ENCODE results near the gene RNF213. TPM values are rescaled to one million over a fixed set of nuclear protein-coding genes. Genes with fewer than 3 reads are reported as not detected.
A peak's percentile ranks its signal among the peaks of the same experiment; 100 is the strongest.

RNF213 gene
- total RNA-seq, 1 experiment from 2014 or later = 61.4 TPM

- POLR2A ChIA-PET = interaction anchor here (0.6 to 1.0 kb wide), 5 partner anchors 10 to 432 kb away, joined by 3 to 8 read pairs (median 4); partner anchors contain the start of gene RNF213
- H3K36me3 ChIP-seq (ENCODE audit: control insufficient read depth, insufficient read depth, low read length) = peaks cover 3% of the 10 kb centered on the region
- peaks cover 6% of the 10 kb centered on the region; the same call in 1 of the 2 replicates for H3K4me1 ChIP-seq
- no peaks in the 10 kb centered on the region for H3K27me3 ChIP-seq (replicated peaks; ENCODE audit: control insufficient read depth, insufficient read depth, low read length)
- CTCF ChIA-PET = interaction anchor here (0.6 to 1.0 kb wide), 2 partner anchors 96 to 119 kb away, joined by 3 to 5 read pairs; partner anchors contain the start of gene GAA
- no peaks in the 10 kb centered on the region for H3K27me3 Mint-ChIP-seq (ENCODE audit: insufficient read depth, unreplicated experiment)
- BruUV-seq (replicated peaks) = no TSS peak
- no peaks in the 10 kb centered on the region for H3K9me3 ChIP-seq
- peak within 1 kb of the TSS; percentile 82 for H3K4me3 ChIP-seq (ENCODE audit: low read depth, low read length)
- no peaks in the 10 kb centered on the region for H3K9me3 Mint-ChIP-seq (ENCODE audit: unreplicated experiment)
- intact Hi-C loops (cut with micrococcal nuclease; ENCODE audit: unreplicated experiment) = loop anchor here (5.0 kb wide), 1 partner anchor 73 kb away; the partner anchor contains the start of gene EIF4A3
- peak within 1 kb of the TSS; percentile 88 for H3K27ac Mint-ChIP-seq (ENCODE audit: unreplicated experiment)
- peak within 1 kb of the TSS; percentile 96 for H3K4me3 Mint-ChIP-seq (ENCODE audit: unreplicated experiment)
- TF ChIP-seq, protein P1, sequence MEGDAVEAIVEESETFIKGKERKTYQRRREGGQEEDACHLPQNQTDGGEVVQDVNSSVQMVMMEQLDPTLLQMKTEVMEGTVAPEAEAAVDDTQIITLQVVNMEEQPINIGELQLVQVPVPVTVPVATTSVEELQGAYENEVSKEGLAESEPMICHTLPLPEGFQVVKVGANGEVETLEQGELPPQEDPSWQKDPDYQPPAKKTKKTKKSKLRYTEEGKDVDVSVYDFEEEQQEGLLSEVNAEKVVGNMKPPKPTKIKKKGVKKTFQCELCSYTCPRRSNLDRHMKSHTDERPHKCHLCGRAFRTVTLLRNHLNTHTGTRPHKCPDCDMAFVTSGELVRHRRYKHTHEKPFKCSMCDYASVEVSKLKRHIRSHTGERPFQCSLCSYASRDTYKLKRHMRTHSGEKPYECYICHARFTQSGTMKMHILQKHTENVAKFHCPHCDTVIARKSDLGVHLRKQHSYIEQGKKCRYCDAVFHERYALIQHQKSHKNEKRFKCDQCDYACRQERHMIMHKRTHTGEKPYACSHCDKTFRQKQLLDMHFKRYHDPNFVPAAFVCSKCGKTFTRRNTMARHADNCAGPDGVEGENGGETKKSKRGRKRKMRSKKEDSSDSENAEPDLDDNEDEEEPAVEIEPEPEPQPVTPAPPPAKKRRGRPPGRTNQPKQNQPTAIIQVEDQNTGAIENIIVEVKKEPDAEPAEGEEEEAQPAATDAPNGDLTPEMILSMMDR (IDR thresholded peaks at IDR 0.05; ENCODE audit: insufficient read depth in 1 of 2, low read depth in 1 of 2, low read length in 1 of 2, severe bottlenecking in 1 of 2, unreplicated experiment in 1 of 2) = peak; percentile 2 to 15
- H3K4me1 Mint-ChIP-seq (ENCODE audit: low read depth, unreplicated experiment) = peaks cover 8% of the 10 kb centered on the region
- DNase-seq = peak; percentile 86 to 89
- H3K36me3 Mint-ChIP-seq (ENCODE audit: insufficient read depth, unreplicated experiment) = peaks cover 34% of the 10 kb centered on the region
Observed at GRCh38 chr17:80220054-80220735, 40.5 kb upstream of the RNF213 start, which contains the start of the genes SGSH and SLC26A11. TSS of gene SGSH (minus strand) at chr17:80220333. CDS start at chr17:80220313, 20 bp downstream. TSS of gene SLC26A11 (plus strand) at chr17:80220427. CDS start at chr17:80221561, 1,134 bp downstream.

DNA sequence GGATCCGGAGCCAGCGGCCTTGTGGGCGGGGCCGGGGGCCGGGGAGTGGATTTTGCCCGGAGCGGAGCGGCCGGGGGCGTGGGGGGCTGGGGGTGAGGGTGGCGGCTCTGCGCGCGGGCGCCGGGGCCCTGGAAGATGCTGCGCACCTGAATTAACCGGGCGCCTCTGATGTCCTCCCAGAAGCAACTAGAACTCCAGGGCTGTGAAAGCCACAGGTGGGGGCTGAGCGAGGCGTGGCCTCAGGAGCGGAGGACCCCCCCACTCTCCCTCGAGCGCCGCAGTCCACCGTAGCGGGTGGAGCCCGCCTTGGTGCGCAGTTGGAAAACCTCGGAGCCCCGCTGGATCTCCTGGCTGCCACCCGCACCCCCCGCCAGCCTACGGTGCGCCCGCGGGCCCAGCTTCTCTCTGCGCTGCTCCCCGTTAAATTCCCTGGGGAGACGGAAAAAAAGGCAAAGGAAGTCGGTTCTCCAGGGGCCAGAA, 39.9 kb upstream of the RNF213 start:
- BruUV-seq (replicated peaks) = no TSS peak
- H3K27me3 Mint-ChIP-seq (ENCODE audit: insufficient read depth, unreplicated experiment) = no peaks in the 10 kb centered on the region
- no peaks in the 10 kb centered on the region for H3K9me3 Mint-ChIP-seq (ENCODE audit: unreplicated experiment)
- peaks cover 8% of the 10 kb centered on the region for H3K4me1 Mint-ChIP-seq (ENCODE audit: low read depth, unreplicated experiment)
- Histone ChIP-seq H3K4me3 (ENCODE audit: low read depth, low read length) (peak overlapping the region; percentile 82), H3K4me1 (peaks cover 6% of the 10 kb centered on the region; the same call in 1 of the 2 replicates), H3K27me3 (replicated peaks; ENCODE audit: control insufficient read depth, insufficient read depth, low read length) (no peaks in the 10 kb centered on the region), H3K36me3 (ENCODE audit: control insufficient read depth, insufficient read depth, low read length) (peaks cover 3% of the 10 kb centered on the region), H3K9me3 (no peaks in the 10 kb centered on the region)
- intact Hi-C loops (cut with micrococcal nuclease; ENCODE audit: unreplicated experiment) = loop anchor here (5.0 kb wide), 1 partner anchor 73 kb away; the partner anchor contains the start of gene EIF4A3
- H3K36me3 Mint-ChIP-seq (ENCODE audit: insufficient read depth, unreplicated experiment) = peaks cover 34% of the 10 kb centered on the region
- H3K27ac Mint-ChIP-seq (ENCODE audit: unreplicated experiment) = no peak overlapping the region
- ChIA-PET POLR2A (interaction anchor here (0.6 to 1.0 kb wide), 4 partner anchors 40 to 432 kb away, joined by 3 to 8 read pairs (median 5); partner anchors contain the start of gene RNF213), CTCF (no interaction called here)
- peak overlapping the region; percentile 96 for H3K4me3 Mint-ChIP-seq (ENCODE audit: unreplicated experiment)
- peak in 1 of 2 experiments; percentile 34 for DNase-seq
- TF ChIP-seq, protein P1 (IDR thresholded peaks at IDR 0.05; ENCODE audit: insufficient read depth in 1 of 2, low read depth in 1 of 2, low read length in 1 of 2, severe bottlenecking in 1 of 2, unreplicated experiment in 1 of 2) = no peak

DNA sequence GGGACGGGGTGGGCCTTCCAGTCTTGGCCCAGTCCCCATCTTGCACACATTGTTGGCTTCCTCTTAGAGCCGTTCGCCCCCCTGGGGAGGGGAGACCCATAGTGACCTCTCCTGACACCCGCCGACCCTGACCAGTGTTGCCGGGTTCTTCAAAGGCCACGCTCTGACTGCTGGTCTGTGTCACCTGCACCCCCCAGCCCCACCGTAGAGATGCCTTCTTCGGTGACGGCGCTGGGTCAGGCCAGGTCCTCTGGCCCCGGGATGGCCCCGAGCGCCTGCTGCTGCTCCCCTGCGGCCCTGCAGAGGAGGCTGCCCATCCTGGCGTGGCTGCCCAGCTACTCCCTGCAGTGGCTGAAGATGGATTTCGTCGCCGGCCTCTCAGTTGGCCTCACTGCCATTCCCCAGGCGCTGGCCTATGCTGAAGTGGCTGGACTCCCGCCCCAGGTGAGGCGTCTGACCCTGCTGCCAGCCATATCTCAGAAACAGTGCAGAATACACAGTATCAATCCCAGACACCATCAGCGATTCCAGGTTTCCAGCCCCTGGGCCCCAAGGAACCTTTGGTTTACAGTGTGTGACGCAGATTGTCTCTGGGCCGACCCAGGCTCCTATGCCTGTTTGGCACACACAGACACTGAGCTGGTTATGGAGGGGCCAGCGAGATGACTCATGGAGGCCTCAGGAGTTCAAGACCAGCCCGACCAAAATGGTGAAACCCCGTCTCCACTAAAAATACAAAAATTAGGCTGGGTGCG, 39.1 kb upstream of the RNF213 start:
- H3K4me1 Mint-ChIP-seq (ENCODE audit: low read depth, unreplicated experiment) = peaks cover 8% of the 10 kb centered on the region

More for the DNA sequence above, 39.1 kb upstream of the RNF213 start:
- POLR2A ChIA-PET = interaction anchor here (0.6 kb wide), 1 partner anchor 473 kb away, joined by 3 read pairs; no protein-coding TSS in a partner anchor
- peaks cover 29% of the 10 kb centered on the region for H3K36me3 Mint-ChIP-seq (ENCODE audit: insufficient read depth, unreplicated experiment)
- H3K9me3 ChIP-seq = no peaks in the 10 kb centered on the region
- TF ChIP-seq, protein P1 (IDR thresholded peaks at IDR 0.05; ENCODE audit: insufficient read depth in 1 of 2, low read depth in 1 of 2, low read length in 1 of 2, severe bottlenecking in 1 of 2, unreplicated experiment in 1 of 2) = no peak
- peaks cover 6% of the 10 kb centered on the region; the same call in 1 of the 2 replicates for H3K4me1 ChIP-seq
- no peaks in the 10 kb centered on the region for H3K27me3 ChIP-seq (replicated peaks; ENCODE audit: control insufficient read depth, insufficient read depth, low read length)
- H3K36me3 ChIP-seq (ENCODE audit: control insufficient read depth, insufficient read depth, low read length) = peaks cover 1% of the 10 kb centered on the region
- DNase-seq = no peak
- intact Hi-C loops (cut with micrococcal nuclease; ENCODE audit: unreplicated experiment) = loop anchor here (5.0 kb wide), 1 partner anchor 74 kb away; the partner anchor contains the start of gene EIF4A3
- H3K9me3 Mint-ChIP-seq (ENCODE audit: unreplicated experiment) = no peaks in the 10 kb centered on the region
- BruUV-seq (replicated peaks) = no TSS peak
- H3K27me3 Mint-ChIP-seq (ENCODE audit: insufficient read depth, unreplicated experiment) = no peaks in the 10 kb centered on the region
- H3K4me3 Mint-ChIP-seq (ENCODE audit: unreplicated experiment) = peak overlapping the region; percentile 96
- H3K27ac Mint-ChIP-seq (ENCODE audit: unreplicated experiment) = no peak overlapping the region
- peak overlapping the region; percentile 82 for H3K4me3 ChIP-seq (ENCODE audit: low read depth, low read length)
- CTCF ChIA-PET = no interaction called here

Measured in Caco-2 (cell line).